LoVo (cell line): Measurements from ENCODE around the gene GRM8.
A peak's percentile ranks its signal among the peaks of the same experiment; 100 is the strongest.

Source experiments
- DNase-seq: peaks from one replicate; pipeline ENCODE4 v3.0.0-alpha.2; 2016; ENCODE audit warnings: low spot score

GRM8 gene

DNA sequence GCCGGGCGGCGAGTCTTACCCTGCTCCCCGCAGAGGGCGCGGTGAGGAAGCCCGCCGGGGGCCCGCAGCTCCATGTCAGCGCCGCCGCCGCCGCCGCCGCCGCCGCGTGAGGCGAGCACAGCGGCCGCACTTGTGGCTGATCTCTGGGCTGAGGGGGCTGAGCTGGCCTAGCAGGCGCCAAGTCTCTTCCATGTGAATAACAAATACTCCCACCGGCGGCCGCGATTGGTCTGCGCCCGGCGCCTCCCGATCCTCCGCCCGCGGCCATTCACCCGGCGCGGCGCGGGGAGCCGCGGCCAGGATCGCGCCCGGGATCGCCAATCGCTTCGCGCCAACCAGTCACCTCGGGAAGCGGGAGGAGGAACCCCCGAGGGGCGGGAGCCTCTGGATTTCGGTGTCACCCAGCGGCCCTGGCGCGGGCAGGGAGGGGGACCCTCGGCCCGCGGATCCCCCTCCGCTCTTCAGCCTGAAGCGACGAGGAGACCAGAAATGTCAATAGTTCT, at the start of gene GRM8:
TSS of gene GRM8 (minus strand) at position 164 of the 503 bp plus-strand sequence.
- peak; percentile 45 for DNase-seq

DNA sequence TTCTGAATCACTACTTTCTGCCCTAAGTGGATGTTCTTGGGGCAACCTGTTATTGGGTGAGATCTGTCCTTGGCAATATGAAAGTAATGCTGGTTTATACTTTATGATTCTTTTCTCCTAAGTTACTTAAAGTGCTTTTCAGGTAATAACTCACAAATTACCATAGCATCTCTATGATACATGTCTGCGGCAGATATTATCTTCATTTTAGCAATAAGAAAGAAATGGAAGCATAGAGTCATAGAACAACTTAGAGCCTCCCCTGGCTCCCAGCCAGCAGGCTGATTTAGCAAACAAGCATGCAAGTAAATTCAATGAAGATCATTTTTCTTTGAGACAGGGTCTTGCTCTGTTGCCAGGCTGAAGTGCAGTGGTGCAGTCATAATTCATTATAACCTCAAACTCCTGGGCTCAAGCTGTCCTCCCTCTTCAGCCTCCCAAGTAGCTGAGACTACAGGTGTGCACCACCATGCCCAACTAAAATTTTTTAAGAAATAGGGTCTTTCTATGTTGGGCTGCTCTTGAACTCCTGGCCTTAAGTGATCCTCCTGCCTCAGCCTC, 38.1 kb upstream of the GRM8 start:
- no peak for DNase-seq

GRCh38 chr7:127290116-127290655, 37.4 kb upstream of the GRM8 start:
- no peak for DNase-seq

- DNase-seq, result peak; percentile 56
These were observed 34.4 kb upstream of the GRM8 start for GRCh38 chr7:127287133-127287532.

DNA sequence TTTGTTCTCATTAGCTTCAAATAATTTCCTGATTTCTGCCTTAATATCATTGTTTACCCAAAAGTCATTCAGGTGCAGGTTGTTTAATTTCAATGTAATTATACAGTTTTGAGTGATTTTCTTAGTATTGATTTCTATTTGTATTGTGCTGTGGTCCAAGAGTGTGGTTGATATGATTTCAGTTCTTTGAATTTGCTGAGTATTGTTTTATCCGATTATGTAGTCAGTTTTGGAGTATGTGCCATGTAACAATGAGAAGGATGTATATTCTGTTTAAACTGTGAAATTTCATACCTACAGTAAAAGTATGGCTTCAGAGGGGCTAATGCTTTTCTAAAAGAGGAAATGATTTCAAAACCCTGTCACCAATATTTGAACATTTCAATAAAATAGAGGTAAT, 17.4 kb upstream of the GRM8 start:
- DNase-seq, result no peak

GRCh38 chr7:127266047-127266446, 13.3 kb upstream of the GRM8 start:
- DNase-seq, result no peak

GRCh38 chr7:127264219-127264618, 11.5 kb upstream of the GRM8 start:
- no peak for DNase-seq

DNA sequence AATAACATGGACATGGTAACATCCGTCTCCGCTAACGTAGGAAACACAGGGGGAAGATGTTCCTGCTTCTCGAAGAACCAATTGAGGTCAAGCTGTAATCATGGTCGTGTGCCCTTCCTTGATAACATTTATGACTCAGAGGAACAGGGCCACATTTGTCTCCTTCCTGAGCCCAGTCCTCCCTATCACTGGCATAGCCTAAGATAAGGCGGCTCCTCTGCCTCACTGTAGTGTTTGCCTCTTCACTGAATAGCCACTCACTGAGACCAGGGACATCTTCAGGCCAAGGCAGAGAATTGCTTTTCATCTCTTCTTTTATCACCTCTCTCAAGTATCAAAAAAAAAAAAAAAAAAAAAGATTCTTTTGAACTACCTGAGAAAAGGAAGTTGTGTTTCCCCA, 5.4 kb upstream of the GRM8 start:
- DNase-seq, result no peak

GRCh38 chr7:127257086-127257485, 4.3 kb upstream of the GRM8 start:
- DNase-seq, result no peak

GRCh38 chr7:127256041-127256725, 3.4 kb upstream of the GRM8 start:
- no peak for DNase-seq

DNA sequence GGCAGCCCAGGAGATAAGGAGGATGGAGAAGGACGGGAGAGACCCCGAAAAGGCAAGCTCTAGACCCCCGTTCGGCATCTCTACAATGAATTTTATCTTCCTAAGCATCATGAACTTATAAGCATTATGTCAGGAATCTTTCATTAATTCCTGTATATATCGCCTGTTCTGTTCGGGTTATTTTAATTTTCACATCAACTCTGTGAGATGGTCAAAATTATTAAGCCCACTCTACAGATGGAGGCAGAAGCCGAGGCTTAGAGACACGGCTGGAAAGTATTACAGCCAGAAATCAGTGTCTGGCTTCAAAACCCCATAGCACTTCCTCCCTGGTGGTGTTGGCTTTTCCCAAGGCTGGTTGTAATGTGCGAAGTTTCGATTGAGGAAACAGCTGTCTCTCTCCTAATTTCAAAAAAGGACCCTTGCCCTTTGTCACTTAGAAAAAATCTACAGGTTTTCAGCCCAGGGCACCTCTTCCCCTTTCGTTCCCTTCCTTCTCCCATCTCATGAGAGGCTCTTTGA, 1.5 kb upstream of the GRM8 start:
- no peak for DNase-seq

- DNase-seq, result peak; percentile 71
These were observed 781 bp upstream of the GRM8 start for GRCh38 chr7:127253281-127254162.

DNA sequence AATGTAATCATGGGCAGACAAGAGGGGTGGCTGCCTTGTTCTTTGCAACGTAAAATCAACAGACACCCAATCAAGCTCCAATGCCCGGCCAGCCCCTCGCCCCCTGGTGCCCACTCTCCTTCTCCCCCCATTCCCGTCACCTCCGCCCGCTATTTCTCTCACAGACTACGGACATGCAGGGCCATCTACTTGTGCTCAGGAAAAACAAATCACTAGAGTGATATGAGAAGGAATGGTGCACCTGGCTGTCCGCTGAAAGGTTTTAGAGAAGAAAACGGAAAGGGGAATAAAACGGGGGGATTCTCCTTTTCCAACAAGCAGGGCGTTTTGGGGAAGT, 396 bp downstream of the GRM8 start:
- no peak for DNase-seq

- no peak for DNase-seq
These were observed 1.0 kb downstream of the GRM8 start for GRCh38 chr7:127251465-127252376.

GRCh38 chr7:127251036-127251464, 1.7 kb downstream of the GRM8 start:
- DNase-seq, result no peak

GRCh38 chr7:127250312-127251035, 2.3 kb downstream of the GRM8 start:
- no peak for DNase-seq

- no peak for DNase-seq
These were observed 7.1 kb downstream of the GRM8 start for GRCh38 chr7:127245607-127246006.

DNA sequence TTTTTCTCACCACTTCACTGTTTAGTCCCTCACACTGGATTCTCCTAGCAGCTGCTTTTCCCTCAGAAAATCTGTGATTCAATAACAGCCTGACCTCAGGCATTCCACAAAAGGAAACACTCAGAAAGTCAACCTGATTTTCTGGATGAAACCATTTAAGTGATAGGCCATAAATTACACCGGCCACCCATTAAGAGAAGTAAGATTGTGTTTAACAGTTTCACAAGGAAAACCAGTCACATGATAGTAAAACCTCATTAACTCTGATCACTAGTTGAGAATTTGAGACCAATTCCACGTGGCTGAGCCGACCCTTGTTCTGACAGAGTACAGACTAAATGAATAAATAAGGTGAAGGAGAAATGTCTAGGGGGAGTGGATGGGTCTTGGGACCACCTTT, 7.7 kb downstream of the GRM8 start:
- DNase-seq, result no peak

DNA sequence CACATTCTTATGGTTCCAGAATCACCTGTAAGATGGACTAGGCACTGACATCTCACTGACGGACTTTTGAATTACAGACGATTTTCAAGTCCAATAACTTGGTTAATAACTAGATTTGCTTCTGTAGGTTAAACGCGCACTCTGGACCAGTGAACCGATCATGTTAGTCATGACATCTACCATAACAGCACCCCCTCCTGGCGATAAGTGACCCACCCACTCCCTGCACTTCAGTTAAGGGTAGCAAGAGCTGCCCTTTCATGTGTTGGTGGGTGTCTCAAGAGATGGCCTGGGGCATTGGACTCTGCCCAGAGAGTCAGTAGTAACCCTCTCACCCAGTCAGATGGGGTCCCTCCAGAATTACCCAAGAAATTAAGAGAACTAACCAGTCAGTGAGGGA, 12.9 kb downstream of the GRM8 start:
- no peak for DNase-seq

DNA sequence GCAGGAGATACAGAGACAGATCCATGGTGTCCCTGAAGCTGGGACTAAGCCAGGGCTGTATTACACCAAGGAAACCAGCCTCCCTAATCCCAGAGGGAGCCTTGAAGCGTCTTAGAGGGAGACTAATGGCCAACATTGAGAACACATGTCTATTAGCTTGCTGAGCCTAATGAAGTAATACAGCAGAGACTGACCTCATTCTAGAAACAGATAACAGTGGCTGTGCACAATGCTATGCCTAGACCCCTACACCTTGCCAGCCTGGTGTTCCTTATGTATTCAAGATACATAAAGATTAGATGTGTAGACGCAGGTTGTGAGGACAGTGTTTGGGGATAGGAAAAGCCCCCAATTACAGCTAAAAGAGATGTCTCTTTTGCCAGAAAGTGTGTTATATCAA, 19.1 kb downstream of the GRM8 start:
- no peak for DNase-seq

DNA sequence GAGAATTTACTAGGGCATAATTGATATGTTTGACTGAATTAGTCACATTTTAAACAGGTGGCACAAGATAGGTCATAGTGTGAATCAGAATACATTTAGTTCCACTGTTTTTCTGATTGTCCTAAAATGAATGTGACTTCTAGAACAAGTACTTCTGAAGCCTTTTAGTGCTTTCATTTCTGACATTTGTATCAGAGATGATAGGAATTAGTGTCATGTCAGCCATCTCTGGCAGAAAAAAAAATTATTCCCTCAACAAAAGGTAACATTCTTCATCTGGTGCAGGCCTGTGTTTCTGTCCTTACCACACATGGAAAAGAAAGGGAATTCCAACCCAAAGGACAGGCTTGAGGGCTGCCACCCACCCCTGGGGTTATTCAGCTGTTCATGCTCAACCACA, 21.3 kb downstream of the GRM8 start:
- DNase-seq, result no peak
